HEK293 (cell line): ENCODE measurements around the gene ARHGAP33.

Source experiments
- BCL11B ChIP-seq: fragments of 450-650 bp; formaldehyde crosslinking; IDR thresholded peaks from 2 replicates; pipeline ENCODE4 v1.5.1; 2016; ENCODE audit warnings: low read depth, missing biosample characterization, missing genetic modification characterization
- FEZF1 ChIP-seq: fragments of 450-650 bp; formaldehyde crosslinking; IDR thresholded peaks from 2 replicates; pipeline ENCODE4 v1.5.1; 2016; ENCODE audit warnings: missing biosample characterization, missing genetic modification characterization
- HOXD13 ChIP-seq: sonication (generic); formaldehyde crosslinking; IDR thresholded peaks from 2 replicates; pipeline ENCODE4 v1.8.0; 2022; ENCODE audit warnings: missing genetic modification reagents, borderline replicate concordance
- KLF10 ChIP-seq: fragments of 450-650 bp; IDR thresholded peaks from 2 replicates; pipeline ENCODE4 v1.5.1; 2018; ENCODE audit warnings: missing biosample characterization, mild to moderate bottlenecking, missing genetic modification characterization
- KLF7 ChIP-seq: fragments of 450-650 bp; formaldehyde crosslinking; IDR thresholded peaks from 2 replicates; pipeline ENCODE4 v1.5.1; 2016; ENCODE audit warnings: missing biosample characterization, missing genetic modification characterization, borderline replicate concordance
- KLF9 ChIP-seq: fragments of 450-650 bp; formaldehyde crosslinking; IDR thresholded peaks from 2 replicates; pipeline ENCODE4 v1.5.1; 2016; ENCODE audit warnings: missing biosample characterization, missing genetic modification characterization, low read depth
- PRDM6 ChIP-seq: fragments of 450-650 bp; formaldehyde crosslinking; IDR thresholded peaks from 2 replicates; pipeline ENCODE4 v1.5.1; 2017; ENCODE audit warnings: missing biosample characterization, missing genetic modification characterization
- SCRT2 ChIP-seq: fragments of 450-650 bp; formaldehyde crosslinking; IDR thresholded peaks from 2 replicates; pipeline ENCODE4 v1.5.1; 2016; ENCODE audit warnings: missing biosample characterization, missing genetic modification characterization
- ZBTB7A ChIP-seq: fragments of 450-650 bp; formaldehyde crosslinking; IDR thresholded peaks from 2 replicates; pipeline ENCODE4 v1.5.1; 2016; ENCODE audit warnings: low read depth, missing biosample characterization, missing genetic modification characterization
- ZFP69B ChIP-seq: fragments of 450-650 bp; formaldehyde crosslinking; IDR thresholded peaks from 2 replicates; pipeline ENCODE4 v1.5.1; 2016; ENCODE audit warnings: missing biosample characterization, missing genetic modification characterization
- ZIC2 ChIP-seq: fragments of 450-650 bp; formaldehyde crosslinking; IDR thresholded peaks from 2 replicates; pipeline ENCODE4 v1.5.1; 2016; ENCODE audit warnings: missing biosample characterization, missing genetic modification characterization
- ZNF148 ChIP-seq: fragments of 450-650 bp; formaldehyde crosslinking; IDR thresholded peaks from 2 replicates; pipeline ENCODE4 v1.5.0; 2017; ENCODE audit warnings: missing biosample characterization, missing genetic modification characterization, borderline replicate concordance
- ZNF221 ChIP-seq: fragments of 450-650 bp; formaldehyde crosslinking; IDR thresholded peaks from 2 replicates; pipeline ENCODE4 v1.5.1; 2017; ENCODE audit warnings: missing biosample characterization, missing genetic modification characterization, borderline replicate concordance
- ZNF24 ChIP-seq: fragments of 450-650 bp; formaldehyde crosslinking; IDR thresholded peaks from 2 replicates; pipeline ENCODE4 v1.5.1; 2016; ENCODE audit warnings: missing biosample characterization, missing genetic modification characterization
- ZNF274 ChIP-seq, 2 experiments: fragments of 200-500 bp in 1 of 2; fragments of 450-650 bp in 1 of 2; sonication (Bioruptor generic) in 1 of 2; formaldehyde crosslinking in 1 of 2; IDR thresholded peaks; 2 replicates each; pipeline versions ENCODE4 v1.5.1 to v1.6.1; 2014 to 2016; ENCODE audit warnings: borderline replicate concordance in 1 of 2, inconsistent platforms in 1 of 2, low read length in 1 of 2, missing biosample characterization in 1 of 2, missing genetic modification characterization in 1 of 2
- ZNF292 ChIP-seq: fragments of 450-650 bp; formaldehyde crosslinking; IDR thresholded peaks from 2 replicates; pipeline ENCODE4 v1.5.1; 2016; ENCODE audit warnings: low read depth, missing biosample characterization, missing genetic modification characterization, borderline replicate concordance
- ZNF302 ChIP-seq: fragments of 450-650 bp; formaldehyde crosslinking; IDR thresholded peaks from 2 replicates; pipeline ENCODE4 v1.5.1; 2016; ENCODE audit warnings: missing biosample characterization, missing genetic modification characterization, low read depth
- ZNF324 ChIP-seq: fragments of 450-650 bp; formaldehyde crosslinking; IDR thresholded peaks from 2 replicates; pipeline ENCODE4 v1.5.1; 2016; ENCODE audit warnings: missing biosample characterization, missing genetic modification characterization
- ZNF404 ChIP-seq: fragments of 450-650 bp; formaldehyde crosslinking; IDR thresholded peaks from 2 replicates; pipeline ENCODE4 v1.5.1; 2017; ENCODE audit warnings: missing biosample characterization, missing genetic modification characterization
- ZNF433 ChIP-seq: fragments of 450-650 bp; formaldehyde crosslinking; IDR thresholded peaks from 2 replicates; pipeline ENCODE4 v1.5.1; 2016; ENCODE audit warnings: missing biosample characterization, missing genetic modification characterization, low read depth
- ZNF449 ChIP-seq: fragments of 450-650 bp; formaldehyde crosslinking; IDR thresholded peaks from 2 replicates; pipeline ENCODE4 v1.5.1; 2017; ENCODE audit warnings: missing biosample characterization, mild to moderate bottlenecking, missing genetic modification characterization, moderate library complexity
- ZNF488 ChIP-seq: fragments of 450-650 bp; formaldehyde crosslinking; IDR thresholded peaks from 2 replicates; pipeline ENCODE4 v1.5.1; 2016; ENCODE audit warnings: missing biosample characterization, missing genetic modification characterization
- ZNF548 ChIP-seq: fragments of 450-650 bp; formaldehyde crosslinking; IDR thresholded peaks from 2 replicates; pipeline ENCODE4 v1.5.1; 2016; ENCODE audit warnings: missing biosample characterization, missing genetic modification characterization
- ZNF555 ChIP-seq: fragments of 450-650 bp; formaldehyde crosslinking; conservative IDR thresholded peaks from 2 replicates; pipeline ENCODE4 v1.5.1; 2017; ENCODE audit warnings: missing biosample characterization, mild to moderate bottlenecking, missing genetic modification characterization, inconsistent platforms
- ZNF560 ChIP-seq: fragments of 450-650 bp; formaldehyde crosslinking; IDR thresholded peaks from 2 replicates; pipeline ENCODE4 v1.5.1; 2017; ENCODE audit warnings: missing biosample characterization, missing genetic modification characterization, borderline replicate concordance
- ZNF692 ChIP-seq: fragments of 450-650 bp; formaldehyde crosslinking; IDR thresholded peaks from 2 replicates; pipeline ENCODE4 v1.5.1; 2016; ENCODE audit warnings: missing biosample characterization, missing genetic modification characterization
- ZNF776 ChIP-seq: fragments of 450-650 bp; formaldehyde crosslinking; IDR thresholded peaks from 2 replicates; pipeline ENCODE4 v1.5.0; 2017; ENCODE audit warnings: missing biosample characterization, missing genetic modification characterization, borderline replicate concordance
- ZNF785 ChIP-seq: fragments of 450-650 bp; formaldehyde crosslinking; IDR thresholded peaks from 2 replicates; pipeline ENCODE4 v1.5.1; 2016; ENCODE audit warnings: missing biosample characterization, missing genetic modification characterization
- ZSCAN16 ChIP-seq: fragments of 450-650 bp; formaldehyde crosslinking; IDR thresholded peaks from 2 replicates; pipeline ENCODE4 v1.5.1; 2016; ENCODE audit warnings: missing biosample characterization, missing genetic modification characterization
- ZSCAN23 ChIP-seq: fragments of 450-650 bp; formaldehyde crosslinking; IDR thresholded peaks from 2 replicates; pipeline ENCODE4 v1.5.1; 2016; ENCODE audit warnings: missing biosample characterization, missing genetic modification characterization

Gene ARHGAP33

GRCh38 chr19:35757749-35758608 lies 17.4 kb upstream of the ARHGAP33 start, which contains the start of gene PROSER3 (continued):
- peak; percentile 78 for TF ChIP-seq ZFP69B (tag by site-specific recombination)
- TF ChIP-seq KLF9 (tag by site-specific recombination) = peak; percentile 94
- no peak for TF ChIP-seq ZNF148 (tag by site-specific recombination)
- TF ChIP-seq ZSCAN16 (tag by site-specific recombination) = no peak
- TF ChIP-seq KLF10 (tag by site-specific recombination) = peak; percentile 87
- TF ChIP-seq ZNF324 (tag by site-specific recombination) = peak; percentile 90
- peak; percentile 100 for TF ChIP-seq KLF7 (tag by site-specific recombination)
- TF ChIP-seq ZNF785 (tag by site-specific recombination) = no peak
- TF ChIP-seq ZNF776 (tag by site-specific recombination) = no peak
- TF ChIP-seq ZNF692 (tag by site-specific recombination) = peak; percentile 84
- no peak for TF ChIP-seq ZNF404 (tag by site-specific recombination)
- no peak for TF ChIP-seq ZNF433 (tag by site-specific recombination)
- peak; percentile 66 for TF ChIP-seq SCRT2 (tag by site-specific recombination)
- no peak for TF ChIP-seq ZNF548 (tag by site-specific recombination)
- TF ChIP-seq ZNF302 = no peak
- TF ChIP-seq ZBTB7A (tag by site-specific recombination) = peak; percentile 71
- TF ChIP-seq HOXD13 (CRISPR knock-in tag) = no peak
- TF ChIP-seq ZNF24 = peak; percentile 81; the same call in 1 of the 2 replicates
- peak; percentile 76 for TF ChIP-seq ZNF449
- TF ChIP-seq ZNF221 (tag by site-specific recombination) = no peak
- TF ChIP-seq BCL11B = no peak
- TF ChIP-seq ZNF560 (tag by site-specific recombination) = no peak
- no peak for TF ChIP-seq PRDM6 (tag by site-specific recombination)
- 0 out of 2 replicates have a peak, but pooled peaks have one; percentile 55 for TF ChIP-seq ZSCAN23 (tag by site-specific recombination)
- TF ChIP-seq ZNF292 (tag by site-specific recombination) = no peak
- no peak for TF ChIP-seq ZNF274 (IDR thresholded peaks at IDR 0.05; ENCODE audit: low read length)
- no peak for TF ChIP-seq ZNF274 (tag by site-specific recombination; IDR thresholded peaks at IDR 0.05; ENCODE audit: borderline replicate concordance)
- no peak; the same call in 1 of the 2 replicates for TF ChIP-seq ZIC2 (tag by site-specific recombination)
- no peak for TF ChIP-seq FEZF1 (tag by site-specific recombination)
- TF ChIP-seq ZNF555 (tag by site-specific recombination) = no peak
- TF ChIP-seq ZNF488 (tag by site-specific recombination) = no peak
